BJ (cell line): ENCODE results near the gene DHRS1. TPM values are rescaled to one million over a fixed set of nuclear protein-coding genes. Genes with fewer than 3 reads are reported as not detected.

ENCODE experiments used
- CTCF ChIA-PET: fragments of 350-600 bp; formaldehyde crosslinking; extraction: SDS; loops from one replicate; lab custom pipeline; 2021; ENCODE audit warnings: antibody characterized with exemption, inconsistent platforms; lab: Yijun Ruan, JAX
- POLR2A ChIA-PET: fragments of 300-600 bp; sonication (Branson Sonifier 250); formaldehyde crosslinking; extraction: SDS; loops from one replicate; lab custom pipeline; 2021; ENCODE audit warnings: antibody characterized with exemption; lab: Charles Lee
- DNase-seq: peaks from one replicate; pipeline ENCODE4 v3.0.0-alpha.2; 2011; ENCODE audit warnings: low read depth
- H3K27me3 ChIP-seq: 2 replicates; pipeline ENCODE4 v1.6.0; 2011; ENCODE audit warnings: low read length; ENCODE audit not compliant: control insufficient read depth, insufficient read depth
- H3K36me3 ChIP-seq: 2 replicates; pipeline ENCODE4 v1.5.1; 2011; ENCODE audit warnings: low read length; ENCODE audit not compliant: control insufficient read depth, insufficient read depth
- H3K4me3 ChIP-seq: 2 replicates; pipeline ENCODE4 v1.5.1; 2011; ENCODE audit warnings: low read depth, mild to moderate bottlenecking, control low read depth, low read length
- CTCF ChIP-seq: IDR thresholded peaks from 2 replicates; pipeline ENCODE4 v1.5.1; 2011; ENCODE audit warnings: low read depth, mild to moderate bottlenecking, control low read depth, inconsistent platforms, low read length, moderate library complexity; ENCODE audit not compliant: insufficient read depth
- polyA plus RNA-seq: library from polyadenylated mRNA; depleted of rRNA; stranded (reverse); fragments of >200 nt; gene quantifications from 2 replicates; pipeline ENCODE4 v1.2.3, GENCODE V29; 2011

The DHRS1 gene
- polyA plus RNA-seq, 1 experiment = 57.1 TPM

GRCh38 chr14:24322672-24323071, 23.1 kb upstream of the DHRS1 start:
- peaks cover 4% of the 10 kb centered on the region; the same call in 1 of the 2 replicates for H3K27me3 ChIP-seq
- H3K4me3 ChIP-seq = no peak overlapping the region
- no peaks in the 10 kb centered on the region for H3K36me3 ChIP-seq
- POLR2A ChIA-PET = no interaction called here
- CTCF ChIA-PET = interaction anchor here (0.7 to 5.6 kb wide), 6 partner anchors 10 to 113 kb away, joined by 3 to 44 read pairs (median 24); partner anchors contain the start of genes CIDEB, KHNYN, LTB4R and LTB4R2
- TF ChIP-seq CTCF = no peak
- no peak for DNase-seq

- DNase-seq = no peak
- CTCF ChIA-PET = interaction anchor here (0.7 to 5.6 kb wide), 6 partner anchors 11 to 114 kb away, joined by 3 to 44 read pairs (median 24); partner anchors contain the start of genes CIDEB, KHNYN, LTB4R and LTB4R2
- peaks cover 4% of the 10 kb centered on the region; the same call in 1 of the 2 replicates for H3K27me3 ChIP-seq
- H3K36me3 ChIP-seq = no peaks in the 10 kb centered on the region
- H3K4me3 ChIP-seq = no peak overlapping the region
- TF ChIP-seq CTCF = no peak
- POLR2A ChIA-PET = no interaction called here
These were observed 21.8 kb upstream of the DHRS1 start for GRCh38 chr14:24321212-24321975.

- CTCF ChIA-PET = interaction anchor here (0.7 to 2.4 kb wide), 10 partner anchors 9 to 120 kb away, joined by 3 to 16 read pairs (median 6); partner anchors contain the start of genes CIDEB and TINF2
- no peak for DNase-seq
- Histone ChIP-seq H3K4me3 (no peak overlapping the region), H3K36me3 (no peaks in the 10 kb centered on the region), H3K27me3 (no peaks in the 10 kb centered on the region; the same call in 1 of the 2 replicates)
- POLR2A ChIA-PET = no interaction called here
- TF ChIP-seq CTCF = no peak
These were observed 17.8 kb upstream of the DHRS1 start for GRCh38 chr14:24317141-24317928.

GRCh38 chr14:24316597-24316950, 17.0 kb upstream of the DHRS1 start:
- CTCF ChIA-PET = interaction anchor here (0.7 to 2.1 kb wide), 4 partner anchors 9 to 115 kb away, joined by 3 to 6 read pairs (median 6); partner anchors contain the start of gene CIDEB
- POLR2A ChIA-PET = no interaction called here

More at GRCh38 chr14:24316597-24316950, 17.0 kb upstream of the DHRS1 start:
- Histone ChIP-seq H3K4me3 (no peak overlapping the region), H3K36me3 (no peaks in the 10 kb centered on the region), H3K27me3 (no peaks in the 10 kb centered on the region; the same call in 1 of the 2 replicates)
- no peak for TF ChIP-seq CTCF
- DNase-seq = no peak
